ENCODE data around the gene CDK14.

Gene CDK14

GRCh38 chr7:91080351-91080750, 484.2 kb downstream of the CDK14 start:
- DNase-seq: peak; percentile 6

- no peak for DNase-seq
Observed at GRCh38 chr7:91082038-91082437, 485.9 kb downstream of the CDK14 start.

- DNase-seq: peak; percentile 38
Observed at GRCh38 chr7:91082852-91083495, 486.9 kb downstream of the CDK14 start.

DNA sequence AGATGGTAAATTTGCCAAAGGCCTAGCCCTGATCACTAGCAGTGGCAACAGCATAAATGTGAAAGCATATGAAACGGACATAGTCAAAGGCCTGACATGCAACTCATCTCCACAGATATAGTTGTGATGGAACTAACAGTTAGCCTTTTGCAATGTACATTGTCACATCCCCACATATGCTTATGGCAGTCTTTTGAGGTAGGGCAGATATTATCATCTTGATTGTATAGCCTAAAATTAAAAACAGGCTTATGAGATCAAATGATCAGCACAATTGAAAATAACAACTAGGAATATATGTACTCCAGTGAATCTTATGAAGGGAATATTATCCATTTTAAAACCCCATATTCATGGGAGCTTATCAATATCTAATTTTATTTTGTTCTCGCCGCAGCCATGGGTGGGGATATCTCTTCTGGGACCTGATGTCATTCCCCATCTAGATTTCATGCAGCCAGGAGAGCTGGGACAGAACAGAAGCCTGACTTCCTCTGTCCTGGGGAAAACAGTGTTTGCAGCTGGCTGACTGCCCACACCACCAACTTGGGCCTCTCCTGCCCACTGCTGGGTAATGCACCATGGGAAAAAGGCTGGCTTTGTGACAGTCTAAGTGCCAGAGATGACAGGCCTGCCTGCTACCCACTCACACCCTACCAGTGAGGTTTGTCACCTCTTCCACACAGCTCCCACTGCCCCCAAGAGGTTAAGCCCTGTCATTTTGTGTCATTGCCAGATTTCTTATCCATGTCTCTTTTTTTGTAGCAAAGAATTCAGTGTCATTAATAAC, 487.9 kb downstream of the CDK14 start:
- peak; percentile 47 for DNase-seq

GRCh38 chr7:91085175-91085574, 489.1 kb downstream of the CDK14 start:
- DNase-seq: no peak

- DNase-seq: no peak
Observed at GRCh38 chr7:91086200-91086599, 490.1 kb downstream of the CDK14 start.

- no peak for DNase-seq
Observed at GRCh38 chr7:91088156-91088555, 492.0 kb downstream of the CDK14 start.

DNA sequence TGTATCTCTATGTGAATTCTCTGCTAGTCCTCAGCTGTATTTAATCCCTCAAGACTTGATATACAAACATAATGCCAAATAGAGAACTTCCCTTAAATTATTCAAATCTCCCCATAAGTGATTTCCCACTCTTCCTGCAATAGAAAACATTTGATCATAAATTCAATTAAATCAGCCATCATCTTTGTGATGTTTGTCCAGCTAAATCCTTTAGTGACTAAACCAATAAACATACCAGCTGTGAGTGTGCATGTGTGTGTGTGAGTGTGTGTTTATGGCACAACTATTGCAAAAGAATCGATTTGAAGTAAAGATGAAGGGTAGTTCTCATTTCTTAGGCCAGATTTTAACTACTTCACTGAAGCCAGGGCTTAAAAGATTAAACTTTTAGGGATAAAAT, 492.6 kb downstream of the CDK14 start:
- no peak for DNase-seq

DNA sequence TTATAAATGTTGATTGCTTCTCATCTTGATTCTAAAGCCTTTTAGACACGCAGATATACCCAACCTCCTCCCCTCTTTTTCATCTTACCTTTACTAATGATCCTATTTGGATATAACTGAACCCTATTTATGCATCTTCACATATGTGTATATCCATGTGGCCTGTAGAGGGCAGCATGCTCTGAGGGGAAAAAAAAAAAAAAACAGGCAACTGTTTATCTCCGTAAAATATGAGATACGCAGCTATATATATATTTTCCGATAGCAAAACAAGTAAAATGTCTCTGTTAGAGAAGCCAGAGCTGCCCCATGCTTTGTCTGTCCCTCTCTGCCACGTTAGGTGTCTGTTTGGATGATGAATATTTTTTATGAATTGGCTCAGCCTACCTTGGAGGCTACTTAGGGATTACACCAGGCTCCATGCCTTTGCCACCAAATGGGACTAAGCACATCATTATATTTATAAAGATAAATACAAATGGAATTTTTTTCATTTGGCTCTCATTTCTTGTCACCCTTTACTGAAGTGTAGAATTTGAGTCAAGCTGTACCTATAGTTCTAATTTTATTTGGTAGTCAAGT, 493.4 kb downstream of the CDK14 start:
- DNase-seq: peak; percentile 62

GRCh38 chr7:91090684-91091083, 494.6 kb downstream of the CDK14 start:
- DNase-seq: no peak

- DNase-seq: no peak
Observed at GRCh38 chr7:91091631-91092030, 495.5 kb downstream of the CDK14 start.

DNA sequence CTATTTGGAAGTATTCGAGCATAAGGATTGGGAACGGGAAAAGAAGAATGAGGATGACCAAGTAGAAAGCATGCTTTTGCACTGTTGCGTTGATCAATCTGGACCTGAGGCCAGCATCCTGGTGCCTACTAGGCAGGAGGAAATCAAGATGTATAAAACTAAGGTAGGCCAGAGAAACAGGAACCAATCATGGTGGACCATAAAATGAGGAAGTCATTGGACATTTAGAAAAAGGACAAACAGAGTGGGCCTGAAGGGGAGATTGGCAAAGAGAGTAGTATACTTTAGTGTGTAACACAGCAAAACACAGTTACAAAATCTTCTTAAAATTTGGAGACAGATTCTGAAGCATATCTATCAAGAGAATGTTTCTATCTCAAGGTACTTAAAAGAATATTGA, 497.1 kb downstream of the CDK14 start:
- DNase-seq: no peak

- DNase-seq: no peak
Observed at GRCh38 chr7:91098566-91098965, 502.4 kb downstream of the CDK14 start.

DNA sequence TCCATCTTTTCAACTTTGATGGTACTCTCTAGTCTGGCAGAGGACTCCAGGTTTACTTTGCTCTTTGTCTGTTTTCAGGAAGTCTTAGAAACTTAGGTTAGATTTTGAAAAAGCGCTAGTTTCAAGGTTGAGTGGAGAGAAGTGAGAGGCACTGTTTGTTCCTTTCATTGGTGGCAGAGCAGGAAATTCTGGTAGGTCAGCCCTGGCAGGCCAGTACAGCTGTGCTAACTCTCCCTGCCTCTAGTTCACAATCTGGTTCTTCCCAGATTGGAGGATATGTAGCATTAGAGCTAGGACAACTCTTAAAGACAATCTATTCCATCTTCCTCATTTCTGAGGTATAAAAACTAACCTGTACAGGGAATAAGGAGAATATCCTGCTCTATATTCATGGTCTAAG, 507.2 kb downstream of the CDK14 start:
- no peak for DNase-seq

DNA sequence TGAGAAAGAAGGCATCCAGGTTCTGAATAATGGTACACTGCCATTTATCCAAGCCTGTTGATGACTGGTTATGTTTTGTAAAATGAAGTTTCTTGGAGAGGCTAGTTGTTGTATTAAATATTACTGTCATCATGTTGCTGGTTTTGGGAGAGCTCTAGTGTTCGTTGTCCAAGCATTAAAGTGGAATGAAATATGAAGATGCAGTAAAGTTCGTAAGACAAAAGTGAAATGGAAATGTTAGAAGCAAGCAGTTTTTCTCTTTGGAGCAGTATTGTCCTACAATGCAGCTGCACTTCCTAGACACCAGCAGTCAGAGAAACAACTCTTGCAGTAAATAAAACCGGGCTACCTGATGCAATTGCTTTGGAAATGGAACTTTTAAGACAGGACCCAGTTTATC, 511.3 kb downstream of the CDK14 start:
- no peak for DNase-seq

DNA sequence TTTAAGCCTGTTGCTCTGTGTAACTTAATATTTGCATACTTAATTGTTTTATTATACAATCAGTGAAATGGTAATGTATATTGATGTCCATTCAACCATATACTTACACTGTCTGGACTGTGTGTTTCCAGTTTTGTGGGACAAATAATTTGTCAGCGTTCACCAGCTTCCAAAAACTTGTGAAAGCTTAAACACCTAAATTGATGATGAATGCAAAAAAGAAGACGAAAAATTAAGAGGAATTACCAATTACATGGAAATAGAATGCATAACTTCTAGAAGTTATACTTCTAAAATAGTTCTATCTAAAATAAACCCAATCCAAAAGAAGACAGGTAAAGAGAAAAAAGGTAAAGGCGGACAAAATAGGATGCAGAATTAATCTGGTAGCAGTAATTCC, 513.1 kb downstream of the CDK14 start:
- no peak for DNase-seq

DNA sequence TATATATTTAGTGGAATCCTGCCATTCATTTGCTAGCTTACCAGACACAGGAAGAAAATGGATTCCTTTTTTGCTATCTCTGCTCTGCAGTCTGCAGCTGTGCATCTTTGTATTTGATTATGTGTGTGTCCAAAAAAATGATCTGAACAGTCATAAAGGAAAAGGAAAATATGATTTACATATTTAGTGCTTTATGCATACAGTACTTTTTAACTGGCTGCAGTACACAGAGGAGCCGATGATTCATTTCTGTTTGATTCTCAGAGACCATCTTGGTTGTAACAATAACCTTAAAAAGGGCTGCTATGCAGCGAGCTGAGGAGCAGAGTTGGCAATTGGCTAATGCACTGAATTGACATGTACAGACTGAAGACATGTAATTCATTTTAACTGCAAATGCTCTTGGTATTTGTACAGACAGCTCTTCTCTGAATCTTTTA, 516.8 kb downstream of the CDK14 start:
- DNase-seq: no peak

GRCh38 chr7:91114232-91114631, 518.1 kb downstream of the CDK14 start:
- no peak for DNase-seq

DNA sequence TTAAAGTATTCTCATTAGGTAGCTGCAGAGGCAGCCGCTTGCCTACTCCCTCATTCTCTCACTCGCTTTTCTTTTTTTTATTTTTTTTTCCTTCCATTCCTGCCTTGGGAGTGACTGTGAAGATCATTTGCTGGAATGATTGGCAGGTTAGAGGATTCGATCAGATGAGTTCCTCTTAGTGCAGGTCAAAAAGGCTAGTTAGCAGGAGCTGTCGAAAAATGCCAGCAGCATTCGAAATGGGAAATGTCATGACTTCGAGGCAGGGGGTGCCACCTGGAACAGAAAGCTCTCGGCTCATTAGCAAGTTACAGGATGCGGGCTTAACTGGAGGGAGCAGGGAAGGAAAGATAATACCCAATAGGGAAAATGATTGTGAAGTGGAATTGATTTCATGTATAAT, 530.6 kb downstream of the CDK14 start:
- peak; percentile 63 for DNase-seq

GRCh38 chr7:91127325-91127724, 531.2 kb downstream of the CDK14 start:
- no peak for DNase-seq

- DNase-seq: no peak
Observed at GRCh38 chr7:91127959-91128358, 531.8 kb downstream of the CDK14 start.

DNA sequence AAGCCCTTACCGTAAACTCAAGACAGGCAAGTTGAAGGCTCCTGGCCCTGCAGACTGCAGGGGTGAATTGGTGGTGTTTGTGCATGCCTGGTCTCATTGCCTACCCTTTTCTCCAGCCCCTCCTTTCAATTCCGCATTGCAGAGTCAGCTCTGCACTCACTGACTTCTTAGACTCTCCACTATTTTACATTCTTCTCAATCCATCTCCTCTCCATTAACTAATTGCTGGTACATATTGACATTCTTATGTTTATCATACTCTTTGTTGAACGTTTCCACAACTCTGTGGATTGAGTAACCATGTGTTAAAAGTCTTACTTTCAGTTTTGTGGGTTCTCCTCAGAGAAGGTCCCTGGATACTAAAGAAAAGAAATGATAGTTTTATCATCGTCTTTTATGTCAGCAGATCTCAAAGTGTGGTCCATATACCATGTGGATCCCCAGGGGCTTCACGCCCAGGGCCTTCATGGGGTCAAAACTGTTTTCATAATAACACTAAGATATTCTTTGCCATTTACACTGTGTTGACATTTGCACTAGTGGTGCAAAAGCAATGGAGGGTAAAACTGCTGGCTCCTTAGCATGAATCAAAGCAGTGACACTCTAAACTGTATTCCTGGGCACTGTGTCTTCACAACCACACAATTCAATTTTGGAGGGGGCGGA, 532.7 kb downstream of the CDK14 start:
- DNase-seq: no peak

- no peak for DNase-seq
Observed at GRCh38 chr7:91135300-91135699, 539.2 kb downstream of the CDK14 start.
